OCI-LY1 (cell line): ENCODE results near the gene ZNF185.

Experiments used
- H2AFZ ChIP-seq: fragments of 200-600 bp; sonication (generic), shearing (Covaris generic); 2 replicates; pipeline ENCODE4 v1.6.0; 2014; ENCODE audit warnings: antibody characterized with exemption, mild to moderate bottlenecking, low read length
- H3F3A ChIP-seq: fragments of 200-600 bp; sonication (generic), shearing (Covaris generic); 2 replicates; pipeline ENCODE4 v1.6.0; 2014; ENCODE audit warnings: mild to moderate bottlenecking, antibody characterized with exemption, low read length, moderate library complexity; ENCODE audit not compliant: insufficient read depth
- H3K27ac ChIP-seq: fragments of 200-600 bp; sonication (generic); 2 replicates; pipeline ENCODE4 v1.5.1; 2014; ENCODE audit warnings: low read length, mixed run types, mild to moderate bottlenecking, low read depth; ENCODE audit not compliant: poor library complexity, severe bottlenecking
- H3K27me3 ChIP-seq: fragments of 200-600 bp; sonication (generic); 2 replicates; pipeline ENCODE4 v1.6.0; 2014; ENCODE audit warnings: antibody characterized with exemption, mild to moderate bottlenecking, low read length, moderate library complexity; ENCODE audit not compliant: insufficient read depth
- H3K36me3 ChIP-seq: fragments of 200-600 bp; sonication (generic); 2 replicates; pipeline ENCODE4 v1.6.1; 2014; ENCODE audit warnings: mild to moderate bottlenecking, antibody characterized with exemption, low read length, moderate library complexity, mixed read lengths; ENCODE audit not compliant: insufficient read depth
- H3K4me1 ChIP-seq: fragments of 200-600 bp; sonication (generic); 2 replicates; pipeline ENCODE4 v1.5.1; 2014; ENCODE audit warnings: mild to moderate bottlenecking, low read length, moderate library complexity; ENCODE audit not compliant: insufficient read depth, severe bottlenecking
- H3K4me2 ChIP-seq: fragments of 200-600 bp; sonication (generic), shearing (Covaris generic); 2 replicates; pipeline ENCODE4 v1.6.1; 2014; ENCODE audit warnings: low read length
- H3K4me3 ChIP-seq: fragments of 200-600 bp; sonication (generic); 2 replicates; pipeline ENCODE4 v1.5.1; 2014; ENCODE audit warnings: low read length, low read depth, mild to moderate bottlenecking, mixed read lengths; ENCODE audit not compliant: poor library complexity, severe bottlenecking
- H3K79me2 ChIP-seq: fragments of 200-600 bp; shearing (Covaris generic); 2 replicates; pipeline ENCODE4 v1.6.1; 2016; ENCODE audit warnings: mixed run types, low read length, mixed read lengths; ENCODE audit not compliant: insufficient read depth
- H3K9ac ChIP-seq: fragments of 200-600 bp; sonication (generic), shearing (Covaris generic); 2 replicates; pipeline ENCODE4 v1.6.1; 2014; ENCODE audit warnings: mild to moderate bottlenecking, low read length, mixed read lengths
- H3K9me2 ChIP-seq: fragments of 200-600 bp; sonication (generic), shearing (Covaris generic); 2 replicates; pipeline ENCODE4 v1.6.1; 2014; ENCODE audit warnings: low read depth, mild to moderate bottlenecking, low read length, mixed read lengths
- H3K9me3 ChIP-seq: fragments of 200-600 bp; shearing (Covaris generic); 2 replicates; pipeline ENCODE4 v1.6.1; 2014; ENCODE audit warnings: low read length, mixed read lengths
- H4K20me1 ChIP-seq: fragments of 200-600 bp; sonication (generic), shearing (Covaris generic); 2 replicates; pipeline ENCODE4 v1.6.0; 2016; ENCODE audit warnings: mild to moderate bottlenecking, low read length; ENCODE audit not compliant: insufficient read depth
- EZH2 ChIP-seq: fragments of 200-600 bp; sonication (generic), shearing (Covaris generic); IDR thresholded peaks from 2 replicates; pipeline ENCODE4 v1.8.0; 2017; ENCODE audit warnings: borderline replicate concordance, mixed run types, mild to moderate bottlenecking, antibody characterized with exemption, low read length, moderate library complexity, mixed read lengths
- TF ChIP-seq, protein P1 (sequence below): fragments of 200-600 bp; sonication (generic), shearing (Covaris generic); IDR thresholded peaks from 2 replicates; pipeline ENCODE4 v1.5.1; 2017; ENCODE audit warnings: mild to moderate bottlenecking, antibody characterized with exemption, low read length, moderate library complexity, mixed read lengths

The ZNF185 gene

DNA sequence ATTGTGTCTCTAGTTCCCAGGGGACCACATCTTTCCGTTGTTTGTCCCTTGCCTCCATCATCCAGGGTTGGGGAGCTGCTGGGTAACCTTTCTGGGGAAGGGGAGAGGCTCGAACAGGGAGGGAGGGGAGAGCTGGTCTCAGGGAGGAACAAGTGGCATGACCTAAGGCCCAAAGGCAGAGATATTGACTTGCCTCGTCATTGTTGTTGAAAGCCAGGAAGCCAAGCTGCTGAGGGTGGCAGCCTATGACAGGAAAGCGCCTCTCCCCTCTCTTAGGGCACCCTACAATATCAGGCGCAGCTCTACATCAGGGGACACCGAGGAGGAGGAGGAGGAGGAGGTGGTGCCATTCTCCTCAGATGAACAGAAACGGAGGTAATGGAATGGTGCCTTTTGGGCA, 20.8 kb downstream of the ZNF185 start:
- no peaks in the 10 kb centered on the region for H3K36me3 ChIP-seq
- no peaks in the 10 kb centered on the region for H3K9me2 ChIP-seq
- no peaks in the 10 kb centered on the region for H3K79me2 ChIP-seq
- no peak overlapping the region for H3K4me2 ChIP-seq
- H3K4me3 ChIP-seq = no peak overlapping the region
- H4K20me1 ChIP-seq = no peaks in the 10 kb centered on the region
- H3K9me3 ChIP-seq = no peaks in the 10 kb centered on the region
- H3K27me3 ChIP-seq = no peaks in the 10 kb centered on the region
- peaks cover 7% of the 10 kb centered on the region for H3K4me1 ChIP-seq
- TF ChIP-seq EZH2 = no peak
- TF ChIP-seq, protein P1, sequence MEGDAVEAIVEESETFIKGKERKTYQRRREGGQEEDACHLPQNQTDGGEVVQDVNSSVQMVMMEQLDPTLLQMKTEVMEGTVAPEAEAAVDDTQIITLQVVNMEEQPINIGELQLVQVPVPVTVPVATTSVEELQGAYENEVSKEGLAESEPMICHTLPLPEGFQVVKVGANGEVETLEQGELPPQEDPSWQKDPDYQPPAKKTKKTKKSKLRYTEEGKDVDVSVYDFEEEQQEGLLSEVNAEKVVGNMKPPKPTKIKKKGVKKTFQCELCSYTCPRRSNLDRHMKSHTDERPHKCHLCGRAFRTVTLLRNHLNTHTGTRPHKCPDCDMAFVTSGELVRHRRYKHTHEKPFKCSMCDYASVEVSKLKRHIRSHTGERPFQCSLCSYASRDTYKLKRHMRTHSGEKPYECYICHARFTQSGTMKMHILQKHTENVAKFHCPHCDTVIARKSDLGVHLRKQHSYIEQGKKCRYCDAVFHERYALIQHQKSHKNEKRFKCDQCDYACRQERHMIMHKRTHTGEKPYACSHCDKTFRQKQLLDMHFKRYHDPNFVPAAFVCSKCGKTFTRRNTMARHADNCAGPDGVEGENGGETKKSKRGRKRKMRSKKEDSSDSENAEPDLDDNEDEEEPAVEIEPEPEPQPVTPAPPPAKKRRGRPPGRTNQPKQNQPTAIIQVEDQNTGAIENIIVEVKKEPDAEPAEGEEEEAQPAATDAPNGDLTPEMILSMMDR = no peak
- no peak overlapping the region for H2AFZ ChIP-seq
- H3K9ac ChIP-seq = no peak overlapping the region
- H3K27ac ChIP-seq = no peak overlapping the region
- no peaks in the 10 kb centered on the region for H3F3A ChIP-seq

DNA sequence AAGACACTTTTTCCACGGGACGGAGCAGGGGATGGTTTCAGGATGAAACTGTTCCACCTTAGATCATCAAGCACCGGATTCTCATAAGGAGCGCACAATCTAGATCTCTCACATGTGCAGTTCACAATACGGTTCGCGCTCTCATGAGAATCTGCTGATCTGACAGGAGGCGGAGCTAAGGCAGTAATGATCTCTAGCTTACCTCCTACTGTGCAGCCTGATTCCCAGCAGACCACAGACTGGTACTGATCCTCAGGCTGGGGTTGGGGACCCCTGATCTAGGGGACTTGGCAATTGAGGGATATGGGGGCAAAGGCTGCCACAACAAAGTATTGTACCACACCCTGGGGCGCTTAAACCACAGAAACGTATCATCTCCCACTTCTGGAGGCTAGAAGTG, 25.7 kb downstream of the ZNF185 start:
- Histone ChIP-seq H3K27ac (no peak overlapping the region), H3K27me3 (no peaks in the 10 kb centered on the region), H3K4me1 (no peaks in the 10 kb centered on the region), H3F3A (no peaks in the 10 kb centered on the region), H4K20me1 (no peaks in the 10 kb centered on the region), H3K4me3 (no peak overlapping the region), H3K9me3 (no peaks in the 10 kb centered on the region), H3K79me2 (no peaks in the 10 kb centered on the region), H3K36me3 (no peaks in the 10 kb centered on the region), H2AFZ (no peak overlapping the region), H3K4me2 (no peak overlapping the region), H3K9ac (no peak overlapping the region), H3K9me2 (no peaks in the 10 kb centered on the region)
- TF ChIP-seq, protein P1 = no peak
- TF ChIP-seq EZH2 = no peak

DNA sequence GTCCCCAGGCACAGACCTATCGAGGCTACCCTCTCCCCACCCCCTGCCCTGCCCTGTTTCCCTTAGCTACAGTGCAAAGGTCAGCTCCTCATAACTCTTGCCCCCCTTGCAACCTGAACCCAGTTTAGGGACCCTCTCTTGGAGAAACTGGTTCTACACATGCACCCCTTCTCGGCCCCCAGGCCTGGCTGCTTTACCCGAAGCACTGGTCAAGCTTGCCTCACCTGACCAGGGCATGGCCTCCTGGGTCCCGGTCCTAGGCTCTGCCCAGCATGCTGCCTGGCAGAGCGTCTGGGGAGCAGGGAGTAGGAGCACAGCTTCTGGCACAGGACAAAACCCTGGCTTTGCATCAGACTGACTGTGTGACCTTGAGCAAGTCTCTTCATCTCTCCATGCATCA, 28.0 kb downstream of the ZNF185 start:
- H4K20me1 ChIP-seq = no peaks in the 10 kb centered on the region
- H2AFZ ChIP-seq = no peak overlapping the region
- no peaks in the 10 kb centered on the region for H3F3A ChIP-seq
- no peaks in the 10 kb centered on the region for H3K9me2 ChIP-seq
- TF ChIP-seq, protein P1 = no peak
- no peak for TF ChIP-seq EZH2
- H3K4me1 ChIP-seq = no peaks in the 10 kb centered on the region
- H3K9me3 ChIP-seq = no peaks in the 10 kb centered on the region
- no peaks in the 10 kb centered on the region for H3K27me3 ChIP-seq
- no peak overlapping the region for H3K27ac ChIP-seq
- H3K4me2 ChIP-seq = no peak overlapping the region
- H3K79me2 ChIP-seq = no peaks in the 10 kb centered on the region
- no peaks in the 10 kb centered on the region for H3K36me3 ChIP-seq
- H3K4me3 ChIP-seq = no peak overlapping the region
- no peak overlapping the region for H3K9ac ChIP-seq
